ENCODE data around the gene RASAL1.
A peak's percentile ranks its signal among the peaks of the same experiment; 100 is the strongest.

RASAL1 gene

GRCh38 chr12:113114447-113115178, 20.9 kb downstream of the RASAL1 start:
- DNase-seq = no peak

- no peak for DNase-seq
These were observed 22.2 kb downstream of the RASAL1 start for GRCh38 chr12:113113397-113113796.

GRCh38 chr12:113112043-113112899, 23.3 kb downstream of the RASAL1 start:
- no peak for DNase-seq

DNA sequence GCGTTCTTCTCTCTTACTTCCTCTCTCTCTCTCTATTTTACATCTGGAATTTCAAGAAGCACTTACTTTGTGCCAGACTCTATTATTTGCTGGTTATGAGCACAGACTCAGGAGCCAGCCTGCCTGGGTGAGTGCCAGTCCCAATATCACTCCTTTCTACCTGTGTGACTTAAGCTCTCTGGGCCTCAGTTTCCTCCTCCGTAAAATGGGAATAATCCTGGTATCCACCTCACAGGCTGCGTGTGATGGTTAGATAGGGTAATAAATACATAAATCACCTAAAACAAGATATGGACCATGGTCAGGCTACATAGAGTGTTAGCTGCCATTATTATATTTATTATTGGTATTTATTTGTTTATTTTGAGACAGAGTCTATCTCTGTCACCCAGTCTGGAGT, 24.3 kb downstream of the RASAL1 start:
- no peak for DNase-seq

- no peak for DNase-seq
These were observed 25.5 kb downstream of the RASAL1 start for GRCh38 chr12:113109872-113110599.

- DNase-seq = no peak
These were observed 26.2 kb downstream of the RASAL1 start for GRCh38 chr12:113109360-113109759.

GRCh38 chr12:113108308-113108707, 27.3 kb downstream of the RASAL1 start:
- no peak for DNase-seq

DNA sequence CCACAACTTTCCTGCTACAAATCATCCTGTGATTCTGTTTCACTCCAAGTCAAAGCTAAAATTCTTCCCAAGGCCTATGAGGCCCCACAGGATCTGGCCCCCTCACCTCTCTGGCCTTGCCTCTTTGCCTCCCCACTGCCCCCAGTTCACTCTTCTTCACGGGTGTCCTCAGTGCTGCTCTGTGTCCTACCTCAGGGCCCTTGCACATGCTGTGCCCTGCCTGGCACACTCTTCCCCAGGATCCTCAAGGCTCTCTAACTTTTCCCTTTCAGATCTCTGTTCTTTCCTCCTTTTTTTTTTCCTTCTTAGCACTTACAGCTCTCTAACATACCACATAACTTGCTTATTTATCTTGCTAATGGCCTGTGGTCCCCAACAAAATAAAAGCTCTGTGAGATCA, 29.2 kb downstream of the RASAL1 start:
- DNase-seq = no peak

DNA sequence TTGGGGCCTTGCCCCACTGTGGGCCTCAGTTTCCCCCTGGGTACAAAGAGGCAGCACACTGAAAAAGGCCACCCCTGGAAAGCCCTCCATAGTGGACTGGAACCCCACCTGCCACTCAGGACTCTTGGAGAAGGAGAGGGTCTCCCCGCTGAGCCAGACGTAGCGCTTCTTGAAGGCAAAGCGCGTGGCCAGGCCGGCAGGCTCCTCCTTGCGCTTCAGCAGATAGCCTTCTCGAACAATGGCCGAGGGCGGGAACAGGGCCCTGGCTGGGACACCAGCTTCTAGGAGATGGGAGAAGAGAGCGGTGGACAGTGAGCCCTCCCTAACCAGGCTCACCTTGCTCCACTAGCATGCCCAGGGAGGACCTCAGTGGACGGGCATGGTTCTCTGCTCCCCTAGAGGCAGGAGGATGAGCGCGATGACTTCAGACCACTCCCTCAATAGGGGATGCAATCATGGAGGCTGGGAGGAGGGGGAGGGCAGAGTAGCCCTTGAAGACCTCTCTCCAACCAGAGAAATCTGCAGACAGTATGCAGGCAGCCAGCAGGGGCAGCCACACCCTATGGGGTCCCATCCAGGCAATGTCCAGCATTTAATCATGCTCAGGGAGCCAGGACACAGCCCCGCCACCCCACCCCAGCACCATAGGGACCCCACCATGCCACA, 29.8 kb downstream of the RASAL1 start:
- no peak for DNase-seq

- no peak for DNase-seq
These were observed 30.5 kb downstream of the RASAL1 start for GRCh38 chr12:113104953-113105510.

DNA sequence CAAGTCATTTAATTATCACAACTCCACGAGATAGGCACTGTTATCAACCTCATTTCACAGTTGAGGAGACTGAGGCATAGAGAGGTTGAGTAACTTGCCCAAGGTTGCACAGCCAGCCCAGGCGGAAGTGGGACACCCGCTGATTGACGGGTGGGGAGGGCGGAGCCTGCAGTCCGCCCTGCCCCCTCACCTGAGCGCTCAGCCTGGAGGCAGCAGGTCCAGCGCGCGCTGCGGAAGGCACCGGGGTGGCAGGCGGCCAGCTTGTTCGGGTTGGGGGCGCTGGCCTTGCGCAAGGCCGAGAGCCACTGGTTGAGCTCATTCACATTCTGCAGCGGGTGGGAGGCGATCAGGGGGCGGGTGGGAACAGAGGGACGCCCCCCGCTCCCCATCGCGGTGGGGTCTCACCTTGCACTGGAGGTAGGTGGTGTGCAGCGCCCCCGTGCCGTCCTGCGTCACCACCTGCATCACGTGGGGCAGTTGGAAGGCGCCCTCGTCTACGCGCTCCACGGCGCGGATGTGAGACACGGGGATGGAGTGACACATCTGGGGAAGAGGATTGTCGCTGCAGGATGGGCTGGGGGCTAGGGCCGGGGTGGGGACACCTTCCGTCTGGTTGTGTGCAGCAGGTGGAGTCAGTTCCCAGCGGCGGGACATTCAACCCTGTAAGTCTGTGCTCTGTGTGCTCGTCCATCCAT, 31.7 kb downstream of the RASAL1 start:
- DNase-seq = peak; percentile 50

GRCh38 chr12:113102811-113103210, 32.8 kb downstream of the RASAL1 start:
- no peak for DNase-seq

DNA sequence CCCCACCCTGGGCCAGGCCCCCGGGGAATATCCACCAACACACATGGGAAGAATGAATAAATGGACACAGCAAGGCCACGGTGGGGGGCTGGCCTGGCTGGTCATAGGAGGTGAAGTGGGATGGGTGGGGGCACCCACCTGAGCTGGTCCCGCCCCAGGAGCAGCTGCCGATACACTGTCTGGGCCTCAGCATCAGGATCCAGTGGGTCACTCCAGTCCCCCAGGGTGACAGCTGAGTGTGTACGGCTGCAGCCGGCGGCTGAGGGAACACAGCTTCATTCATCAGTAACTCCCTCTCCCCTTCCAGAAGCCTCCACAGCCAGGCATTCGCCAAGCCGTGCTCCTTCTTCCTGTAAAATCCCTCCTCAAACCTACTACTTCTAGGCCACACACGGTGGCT, 33.8 kb downstream of the RASAL1 start:
- no peak for DNase-seq

- no peak for DNase-seq
These were observed 35.8 kb downstream of the RASAL1 start for GRCh38 chr12:113099764-113100163.

- no peak for DNase-seq
These were observed 36.2 kb downstream of the RASAL1 start for GRCh38 chr12:113099364-113099763.

DNA sequence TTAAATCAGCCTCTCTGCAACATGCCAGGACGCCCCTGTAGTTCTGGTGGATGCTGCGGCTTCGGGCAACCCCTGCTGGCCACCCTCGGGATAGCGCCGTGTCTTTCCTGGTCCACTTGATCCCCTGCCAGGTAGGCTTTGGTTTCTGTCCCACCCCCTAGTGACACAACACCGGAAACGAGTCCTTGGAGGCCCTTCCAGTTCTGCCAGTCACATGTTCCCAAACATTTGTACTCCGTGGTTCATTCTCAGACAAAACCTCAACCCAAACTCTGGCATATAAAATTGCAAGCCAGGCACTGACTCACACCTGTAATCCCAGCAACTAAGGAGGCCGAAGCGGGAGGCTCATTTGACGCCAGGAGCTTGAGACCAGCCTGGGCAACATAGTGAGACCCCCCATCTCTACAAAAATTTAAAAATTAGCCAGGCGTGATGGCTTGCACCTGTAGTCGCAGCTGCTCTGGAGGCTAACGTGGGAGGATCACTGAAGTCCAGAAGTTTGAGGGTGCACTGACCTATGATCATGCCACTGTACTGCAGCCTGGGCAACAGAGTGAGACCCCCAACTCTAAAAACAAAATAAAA, 37.0 kb downstream of the RASAL1 start:
- DNase-seq = peak; percentile 66

DNA sequence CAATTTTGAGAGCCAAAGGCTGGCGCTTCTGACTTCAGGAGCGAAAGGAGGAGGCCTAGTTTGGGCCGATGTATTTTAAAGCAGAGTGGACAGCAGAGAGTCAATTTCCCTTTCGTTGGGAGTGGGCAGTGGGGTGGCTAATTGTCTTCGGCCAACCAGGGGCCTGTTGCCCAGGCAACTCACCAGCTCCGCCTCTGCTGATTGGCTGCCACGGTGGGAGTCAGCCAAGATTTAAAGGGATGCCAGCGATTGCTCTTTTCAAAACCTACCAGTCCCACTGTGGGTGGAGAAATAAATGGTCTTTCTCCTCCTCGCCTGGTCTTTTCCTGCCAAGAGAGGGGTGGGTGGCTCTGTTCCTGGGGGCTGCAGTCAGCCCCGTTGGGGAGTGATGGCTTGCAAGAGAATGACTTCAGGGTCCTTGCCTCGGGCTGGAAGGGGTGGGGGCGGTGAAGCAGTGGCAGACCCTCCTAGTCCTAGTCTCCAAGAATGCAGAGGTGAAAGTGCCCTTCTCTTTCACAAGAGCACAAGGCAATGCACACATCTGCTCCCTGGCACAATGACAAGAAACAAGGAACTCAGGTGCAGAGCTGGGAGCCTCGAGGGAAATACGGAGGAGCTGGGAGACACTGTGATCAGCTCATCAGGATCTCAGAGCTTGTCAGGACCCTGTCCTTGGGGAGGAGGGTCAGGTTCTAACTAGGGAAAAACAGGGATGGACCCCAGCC, 37.7 kb downstream of the RASAL1 start:
- no peak for DNase-seq

DNA sequence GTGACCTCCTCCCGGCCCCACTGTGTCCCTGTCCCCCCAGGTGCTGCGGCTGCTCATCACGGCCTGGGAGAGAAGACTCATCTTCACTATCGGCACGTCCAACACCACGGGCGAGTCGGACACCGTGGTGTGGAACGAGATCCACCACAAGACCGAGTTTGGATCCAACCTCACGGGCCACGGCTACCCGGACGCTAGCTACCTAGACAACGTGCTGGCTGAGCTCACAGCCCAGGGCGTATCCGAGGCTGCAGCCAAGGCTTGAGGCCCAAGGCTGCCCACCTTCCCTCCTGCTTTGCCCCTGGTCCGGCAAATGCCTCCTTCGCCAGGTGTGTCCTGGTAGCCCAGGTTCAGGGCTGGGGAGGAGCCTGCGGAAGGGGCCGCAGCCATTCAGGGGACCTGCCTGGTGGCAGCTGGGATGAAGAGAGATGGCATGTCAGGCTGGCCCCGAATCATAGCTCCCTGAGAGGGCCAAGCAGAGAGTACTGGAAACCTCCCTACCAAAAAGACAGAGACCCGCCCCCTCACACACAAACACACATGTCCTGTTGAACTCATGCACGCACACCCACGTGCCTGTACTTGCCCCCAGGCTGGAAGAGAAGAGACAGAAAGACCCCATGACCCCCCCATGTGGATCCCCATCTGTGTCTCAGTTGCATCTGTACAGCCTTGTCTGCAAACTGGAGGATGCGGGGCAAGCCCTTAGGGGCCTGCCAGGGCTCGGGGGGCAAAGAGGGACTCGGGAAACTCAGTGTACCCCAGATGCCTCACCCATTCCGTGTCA, 38.7 kb downstream of the RASAL1 start:
- no peak for DNase-seq

- DNase-seq = no peak
These were observed 40.2 kb downstream of the RASAL1 start for GRCh38 chr12:113095405-113095804.

GRCh38 chr12:113094738-113095137, 40.8 kb downstream of the RASAL1 start:
- DNase-seq = no peak
